HuH-7 (cell line): ENCODE measurements around the gene ATP2C1.
"Not testable (repeated sequence)": the region's sequence is repeated elsewhere in the genome, so short reads cannot be mapped to it uniquely, and the experiment has no call there.

Experiments used
- DNase-seq: peaks from one replicate; pipeline ENCODE4 v3.0.0; 2011; ENCODE audit warnings: low spot score

The ATP2C1 gene

GRCh38 chr3:130981469-130981868 lies 87.6 kb downstream of the ATP2C1 start:
- no peak for DNase-seq

- no peak for DNase-seq
These were observed 96.4 kb downstream of the ATP2C1 start for GRCh38 chr3:130990282-130990681.

GRCh38 chr3:130991126-130991525 lies 97.2 kb downstream of the ATP2C1 start:
- DNase-seq, result no peak

GRCh38 chr3:130992344-130992743 lies 98.5 kb downstream of the ATP2C1 start:
- no peak for DNase-seq

GRCh38 chr3:130997289-130997688 lies 103.4 kb downstream of the ATP2C1 start:
- DNase-seq, result no peak

GRCh38 chr3:131001071-131001470 lies 107.2 kb downstream of the ATP2C1 start:
- no peak for DNase-seq

- no peak for DNase-seq
These were observed 110.7 kb downstream of the ATP2C1 start for GRCh38 chr3:131004603-131005002.

GRCh38 chr3:131007256-131007655 lies 113.4 kb downstream of the ATP2C1 start:
- DNase-seq, result no peak

GRCh38 chr3:131007782-131008181 lies 113.9 kb downstream of the ATP2C1 start:
- no peak for DNase-seq

GRCh38 chr3:131008326-131008725 lies 114.4 kb downstream of the ATP2C1 start:
- DNase-seq, result no peak

GRCh38 chr3:131009698-131010097 lies 115.8 kb downstream of the ATP2C1 start:
- DNase-seq, result no peak

- DNase-seq, result no peak
These were observed 125.1 kb downstream of the ATP2C1 start for GRCh38 chr3:131018970-131019369.

- no peak for DNase-seq
These were observed 126.3 kb downstream of the ATP2C1 start for GRCh38 chr3:131020122-131020693.

- DNase-seq, result no peak
These were observed 131.7 kb downstream of the ATP2C1 start for GRCh38 chr3:131025539-131025938.

- DNase-seq, result peak; percentile 66
These were observed 132.7 kb downstream of the ATP2C1 start, which contains the start of the genes ASTE1 and NEK11 for GRCh38 chr3:131026321-131027151. Gene ASTE1, minus strand, starts transcription at chr3:131026825. Its CDS starts 1,519 bp downstream, at chr3:131025306. Gene NEK11, plus strand, starts transcription at chr3:131026877. Its CDS starts 2,832 bp downstream, at chr3:131029709.

- no peak for DNase-seq
These were observed 135.0 kb downstream of the ATP2C1 start for GRCh38 chr3:131028844-131029243.

GRCh38 chr3:131031660-131032059 lies 137.8 kb downstream of the ATP2C1 start:
- no peak for DNase-seq

GRCh38 chr3:131033480-131034080 lies 139.7 kb downstream of the ATP2C1 start:
- DNase-seq, result no peak

GRCh38 chr3:131036200-131036816 lies 142.4 kb downstream of the ATP2C1 start:
- DNase-seq, result no peak

GRCh38 chr3:131036986-131037385 lies 143.1 kb downstream of the ATP2C1 start:
- no peak for DNase-seq

GRCh38 chr3:131038326-131038725 lies 144.4 kb downstream of the ATP2C1 start:
- DNase-seq, result no peak

GRCh38 chr3:131042271-131042985 lies 148.5 kb downstream of the ATP2C1 start:
- DNase-seq, result not testable (repeated sequence)
